22Rv1 (cell line): Measurements from ENCODE around the gene ABCC8.

ENCODE experiments used
- ZFX ChIP-seq: fragments of 450-650 bp; IDR thresholded peaks from 2 replicates; pipeline ENCODE4 v1.6.1; 2017; ENCODE audit warnings: antibody characterized with exemption, borderline replicate concordance
- TF ChIP-seq, protein P1 (sequence below): fragments of 450-650 bp; IDR thresholded peaks from 2 replicates; pipeline ENCODE4 v1.5.1; 2017; ENCODE audit warnings: mild to moderate bottlenecking

DNA sequence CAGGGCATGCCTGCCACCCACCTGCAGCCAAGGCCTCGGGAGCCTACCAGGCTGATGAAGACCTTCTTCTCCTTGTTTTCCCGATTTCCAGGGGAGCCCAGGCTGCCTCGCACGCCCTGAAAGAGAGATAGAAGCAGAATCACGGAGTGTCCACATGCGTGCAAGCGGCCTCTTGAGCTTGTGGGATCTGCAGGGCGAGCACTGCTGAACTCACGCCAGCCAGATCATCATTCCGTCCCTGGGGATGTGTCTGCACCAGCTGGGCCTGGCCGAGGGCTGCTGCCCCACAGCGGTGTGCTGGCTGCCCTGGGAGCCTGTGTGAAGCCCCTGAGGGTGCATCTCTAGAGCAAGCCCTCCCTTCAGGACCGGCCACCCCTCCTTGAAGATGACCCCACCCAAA lies 49.7 kb upstream of the ABCC8 start:
- TF ChIP-seq, protein P1, sequence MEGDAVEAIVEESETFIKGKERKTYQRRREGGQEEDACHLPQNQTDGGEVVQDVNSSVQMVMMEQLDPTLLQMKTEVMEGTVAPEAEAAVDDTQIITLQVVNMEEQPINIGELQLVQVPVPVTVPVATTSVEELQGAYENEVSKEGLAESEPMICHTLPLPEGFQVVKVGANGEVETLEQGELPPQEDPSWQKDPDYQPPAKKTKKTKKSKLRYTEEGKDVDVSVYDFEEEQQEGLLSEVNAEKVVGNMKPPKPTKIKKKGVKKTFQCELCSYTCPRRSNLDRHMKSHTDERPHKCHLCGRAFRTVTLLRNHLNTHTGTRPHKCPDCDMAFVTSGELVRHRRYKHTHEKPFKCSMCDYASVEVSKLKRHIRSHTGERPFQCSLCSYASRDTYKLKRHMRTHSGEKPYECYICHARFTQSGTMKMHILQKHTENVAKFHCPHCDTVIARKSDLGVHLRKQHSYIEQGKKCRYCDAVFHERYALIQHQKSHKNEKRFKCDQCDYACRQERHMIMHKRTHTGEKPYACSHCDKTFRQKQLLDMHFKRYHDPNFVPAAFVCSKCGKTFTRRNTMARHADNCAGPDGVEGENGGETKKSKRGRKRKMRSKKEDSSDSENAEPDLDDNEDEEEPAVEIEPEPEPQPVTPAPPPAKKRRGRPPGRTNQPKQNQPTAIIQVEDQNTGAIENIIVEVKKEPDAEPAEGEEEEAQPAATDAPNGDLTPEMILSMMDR, result no peak
- no peak for TF ChIP-seq ZFX
